Ascending aorta (tissue), 2 donors: ENCODE results near the gene BLNK. TPM values are rescaled to one million over a fixed set of nuclear protein-coding genes. Genes with fewer than 3 reads are reported as not detected.

Source experiments
- DNase-seq, 2 donors: peaks; one replicate each; pipeline ENCODE4 v3.0.0-alpha.2; 2019; ENCODE audit warnings: low spot score in 2 of 2
- H3K27ac ChIP-seq, 2 donors: fragments of 200-600 bp; sonication (generic); one replicate each; pipeline ENCODE4 v1.5.1; 2016 to 2017; ENCODE audit warnings: mild to moderate bottlenecking in 1 of 2
- H3K27me3 ChIP-seq: fragments of 200-600 bp; sonication (generic); one replicate; pipeline ENCODE4 v1.5.1; 2017
- H3K36me3 ChIP-seq, 2 donors: fragments of 200-600 bp; sonication (generic); one replicate each; pipeline ENCODE4 v1.5.1; 2016
- H3K4me1 ChIP-seq, 2 donors: fragments of 200-600 bp; sonication (generic); one replicate each; pipeline ENCODE4 v1.5.1; 2016 to 2017; ENCODE audit warnings: mild to moderate bottlenecking in 1 of 2
- H3K4me3 ChIP-seq, 2 donors: fragments of 200-600 bp; sonication (generic); one replicate each; pipeline ENCODE4 v1.5.1; 2016 to 2017; ENCODE audit warnings: mild to moderate bottlenecking in 1 of 2
- H3K9me3 ChIP-seq, 2 donors: fragments of 200-600 bp; sonication (generic); one replicate each; pipeline ENCODE4 v1.5.1; 2016
- CTCF ChIP-seq, 3 experiments: fragments of 200-600 bp in 2 of 3; fragments of 450-650 bp in 1 of 3; sonication (generic) in 2 of 3; IDR thresholded peaks; one replicate each; pipeline ENCODE4 v1.5.1; 2016 to 2019; ENCODE audit warnings: antibody characterized with exemption in 3 of 3, mild to moderate bottlenecking in 1 of 3, moderate library complexity in 1 of 3
- intact Hi-C: fragments of 100-400 bp; cut with DNase I; formaldehyde crosslinking; loops from one replicate; pipeline ENCODE4 v1.15.1; 2023
- total RNA-seq: library from RNA; depleted of rRNA; stranded (reverse); fragments of >200 nt; gene quantifications from one replicate; pipeline ENCODE4 v1.1.0, GENCODE V29; 2016

Gene BLNK
- total RNA-seq, 1 donor from 2014 or later, result not detected

GRCh38 chr10:96280859-96281258 is 9.5 kb upstream of the BLNK start:
- TF ChIP-seq CTCF (IDR thresholded peaks at IDR 0.05), result no peak
- no peak overlapping the region for H3K4me3 ChIP-seq
- no peaks in the 10 kb centered on the region for H3K27me3 ChIP-seq
- no peaks in the 10 kb centered on the region for H3K36me3 ChIP-seq
- no peak for DNase-seq
- no peak overlapping the region for H3K27ac ChIP-seq
- H3K9me3 ChIP-seq, result no peaks in the 10 kb centered on the region
- intact Hi-C loops, result loop anchor here (10.0 kb wide), 2 partner anchors 304 to 376 kb away; partner anchors contain the start of genes CC2D2B and TM9SF3
- peaks cover 0 to 3% of the 10 kb centered on the region in 2 donors for H3K4me1 ChIP-seq

GRCh38 chr10:96279191-96279641 is 7.8 kb upstream of the BLNK start:
- intact Hi-C loops, result no loop called here
- H3K36me3 ChIP-seq, result no peaks in the 10 kb centered on the region
- TF ChIP-seq CTCF (IDR thresholded peaks at IDR 0.05), result no peak
- H3K27me3 ChIP-seq, result no peaks in the 10 kb centered on the region
- no peak for DNase-seq
- H3K4me3 ChIP-seq, result no peak overlapping the region
- H3K27ac ChIP-seq, result no peak overlapping the region
- no peaks in the 10 kb centered on the region for H3K9me3 ChIP-seq
- H3K4me1 ChIP-seq, result peaks cover 0 to 7% of the 10 kb centered on the region in 2 donors

- H3K27me3 ChIP-seq, result no peaks in the 10 kb centered on the region
Observed at GRCh38 chr10:96276831-96277230, 5.5 kb upstream of the BLNK start.

GRCh38 chr10:96276426-96276825 is 5.1 kb upstream of the BLNK start:
- no peaks in the 10 kb centered on the region for H3K27me3 ChIP-seq
- H3K4me3 ChIP-seq, result no peak overlapping the region
- peaks cover 4 to 10% of the 10 kb centered on the region in 2 donors for H3K4me1 ChIP-seq
- H3K36me3 ChIP-seq, result no peaks in the 10 kb centered on the region
- intact Hi-C loops, result no loop called here
- no peak for DNase-seq
- no peak for TF ChIP-seq CTCF (IDR thresholded peaks at IDR 0.05)
- no peaks in the 10 kb centered on the region for H3K9me3 ChIP-seq
- H3K27ac ChIP-seq, result peak overlapping the region; percentile 47 to 65

More at GRCh38 chr10:96276831-96277230, 5.5 kb upstream of the BLNK start:
- no peak for DNase-seq
- H3K4me1 ChIP-seq, result peaks cover 2 to 8% of the 10 kb centered on the region in 2 donors
- TF ChIP-seq CTCF (IDR thresholded peaks at IDR 0.05), result no peak
- no peak overlapping the region for H3K4me3 ChIP-seq
- peak overlapping the region; percentile 47 to 65 for H3K27ac ChIP-seq
- no peaks in the 10 kb centered on the region for H3K36me3 ChIP-seq
- intact Hi-C loops, result no loop called here
- no peaks in the 10 kb centered on the region for H3K9me3 ChIP-seq

GRCh38 chr10:96275685-96276418 is 4.5 kb upstream of the BLNK start:
- Histone ChIP-seq H3K4me1 (peaks cover 4 to 15% of the 10 kb centered on the region in 2 donors), H3K27ac (peak overlapping the region; percentile 47 to 65), H3K36me3 (no peaks in the 10 kb centered on the region), H3K27me3 (no peaks in the 10 kb centered on the region), H3K4me3 (no peak overlapping the region), H3K9me3 (no peaks in the 10 kb centered on the region)
- intact Hi-C loops, result no loop called here
- peak in 1 of 2 donors; percentile 78 for DNase-seq
- no peak for TF ChIP-seq CTCF (IDR thresholded peaks at IDR 0.05)
